Epithelial cell of proximal tubule (primary cell): ENCODE data around the gene SLC48A1. TPM values are rescaled to one million over a fixed set of nuclear protein-coding genes. Genes with fewer than 3 reads are reported as not detected.
"Not testable (repeated sequence)": the region's sequence is repeated elsewhere in the genome, so short reads cannot be mapped to it uniquely, and the experiment has no call there.

Experiments
- DNase-seq: peaks from one replicate; pipeline ENCODE4 v3.0.0-alpha.2; 2011; ENCODE audit warnings: low read depth
- H3K4me3 ChIP-seq: 2 replicates; pipeline ENCODE4 v1.5.1; 2011; ENCODE audit warnings: low read depth, mild to moderate bottlenecking, low read length
- CTCF ChIP-seq: conservative IDR thresholded peaks from 2 replicates; pipeline ENCODE4 v1.5.1; 2012; ENCODE audit warnings: low read depth, mild to moderate bottlenecking, low read length
- total RNA-seq: library from RNA; depleted of rRNA; stranded (reverse); fragments of >200 nt; gene quantifications from 2 replicates; pipeline ENCODE4 v1.2.3, GENCODE V29; 2015

The SLC48A1 gene
- total RNA-seq, 1 donor from 2014 or later = 51.8 TPM

- no peak overlapping the region for H3K4me3 ChIP-seq
- no peak for TF ChIP-seq CTCF
- no peak for DNase-seq
Observed at GRCh38 chr12:47803191-47803875, 30.3 kb downstream of the SLC48A1 start.

GRCh38 chr12:47804171-47804570 is 31.1 kb downstream of the SLC48A1 start:
- no peak for DNase-seq
- no peak for TF ChIP-seq CTCF
- H3K4me3 ChIP-seq = no peak overlapping the region

- no peak for TF ChIP-seq CTCF
- DNase-seq = no peak
- H3K4me3 ChIP-seq = no peak overlapping the region
Observed at GRCh38 chr12:47805417-47805816, 32.4 kb downstream of the SLC48A1 start.

GRCh38 chr12:47807338-47807737 is 34.3 kb downstream of the SLC48A1 start:
- no peak for TF ChIP-seq CTCF
- DNase-seq = no peak
- H3K4me3 ChIP-seq = no peak overlapping the region

GRCh38 chr12:47808050-47808449 is 35.0 kb downstream of the SLC48A1 start:
- no peak for DNase-seq
- no peak for TF ChIP-seq CTCF
- no peak overlapping the region for H3K4me3 ChIP-seq

- no peak overlapping the region for H3K4me3 ChIP-seq
- no peak for DNase-seq
- TF ChIP-seq CTCF = peak; percentile 27
Observed at GRCh38 chr12:47808574-47809365, 35.7 kb downstream of the SLC48A1 start.

- not testable (repeated sequence) for H3K4me3 ChIP-seq, DNase-seq
Observed at GRCh38 chr12:47809518-47809917, 36.5 kb downstream of the SLC48A1 start.
